GM12891 (cell line): ENCODE measurements around the gene ZFP36.

Source experiments
- POLR2A ChIP-seq: IDR thresholded peaks from 2 replicates; pipeline ENCODE4 v1.6.1; 2011; ENCODE audit warnings: low read depth, low read length, control low read depth
- POLR2AphosphoS5 ChIP-seq: IDR thresholded peaks from 2 replicates; pipeline ENCODE4 v1.6.1; 2011; ENCODE audit warnings: low read depth, low read length, control low read depth
- POU2F2 ChIP-seq: IDR thresholded peaks from 2 replicates; pipeline ENCODE4 v1.6.1; 2011; ENCODE audit warnings: low read depth, mild to moderate bottlenecking, control low read depth, low read length, moderate library complexity

GRCh38 chr19:39359026-39359425 is 47.6 kb upstream of the ZFP36 start:
- TF ChIP-seq POLR2AphosphoS5: no peak
- TF ChIP-seq POU2F2: no peak
- no peak for TF ChIP-seq POLR2A
